GM06990 (cell line): ENCODE data around the gene CCDC178.
"Not testable (repeated sequence)": the region's sequence is repeated elsewhere in the genome, so short reads cannot be mapped to it uniquely, and the experiment has no call there.

Source experiments
- DNase-seq: peaks from one replicate; pipeline ENCODE4 v3.0.0-alpha.2; 2011; ENCODE audit not compliant: insufficient read length; ENCODE audit errors: extremely low read depth
- H3K27me3 ChIP-seq: replicated peaks from 2 replicates; pipeline ENCODE4 v1.6.0; 2011; ENCODE audit warnings: low read length; ENCODE audit not compliant: control insufficient read depth, insufficient read depth
- H3K36me3 ChIP-seq: 2 replicates; pipeline ENCODE4 v1.5.1; 2011; ENCODE audit warnings: low read length; ENCODE audit not compliant: control insufficient read depth, insufficient read depth
- H3K4me3 ChIP-seq: replicated peaks from 2 replicates; pipeline ENCODE4 v1.5.1; 2011; ENCODE audit warnings: low read depth, mild to moderate bottlenecking, control low read depth, low read length
- TF ChIP-seq, protein P1 (sequence below): IDR thresholded peaks from 2 replicates; pipeline ENCODE4 v1.5.1; 2011; ENCODE audit warnings: low read length, control low read depth, mild to moderate bottlenecking, inconsistent platforms; ENCODE audit not compliant: insufficient read depth, poor library complexity, severe bottlenecking

Gene CCDC178

DNA sequence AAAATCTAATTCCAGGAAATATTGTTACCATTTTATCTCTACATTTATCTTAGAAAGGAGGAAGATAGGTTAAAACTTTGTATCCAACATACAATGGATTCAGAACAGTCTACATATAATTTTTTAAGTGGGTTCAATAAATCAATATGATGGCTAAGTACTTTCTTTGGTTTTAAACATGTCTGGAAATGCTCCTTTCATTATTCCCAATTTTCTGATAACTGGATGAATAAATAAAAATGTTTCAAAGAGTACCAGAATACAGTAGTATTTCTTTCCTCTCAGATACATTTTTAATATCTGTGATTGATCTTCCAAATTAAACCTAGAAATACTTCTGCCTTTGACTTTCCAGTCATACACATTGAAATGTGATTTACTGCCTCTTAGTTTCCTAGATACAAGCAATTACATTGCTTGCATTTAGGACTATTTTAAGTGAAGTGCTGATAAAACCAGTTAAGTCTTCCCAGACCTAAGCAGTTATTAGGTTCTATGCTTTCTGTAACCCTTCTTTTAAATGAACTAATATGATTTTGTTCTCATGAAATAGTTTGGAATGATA lies 283.5 kb downstream of the CCDC178 start:
- H3K4me3 ChIP-seq = no peak overlapping the region
- H3K27me3 ChIP-seq = no peaks in the 10 kb centered on the region
- H3K36me3 ChIP-seq = no peaks in the 10 kb centered on the region
- TF ChIP-seq, protein P1, sequence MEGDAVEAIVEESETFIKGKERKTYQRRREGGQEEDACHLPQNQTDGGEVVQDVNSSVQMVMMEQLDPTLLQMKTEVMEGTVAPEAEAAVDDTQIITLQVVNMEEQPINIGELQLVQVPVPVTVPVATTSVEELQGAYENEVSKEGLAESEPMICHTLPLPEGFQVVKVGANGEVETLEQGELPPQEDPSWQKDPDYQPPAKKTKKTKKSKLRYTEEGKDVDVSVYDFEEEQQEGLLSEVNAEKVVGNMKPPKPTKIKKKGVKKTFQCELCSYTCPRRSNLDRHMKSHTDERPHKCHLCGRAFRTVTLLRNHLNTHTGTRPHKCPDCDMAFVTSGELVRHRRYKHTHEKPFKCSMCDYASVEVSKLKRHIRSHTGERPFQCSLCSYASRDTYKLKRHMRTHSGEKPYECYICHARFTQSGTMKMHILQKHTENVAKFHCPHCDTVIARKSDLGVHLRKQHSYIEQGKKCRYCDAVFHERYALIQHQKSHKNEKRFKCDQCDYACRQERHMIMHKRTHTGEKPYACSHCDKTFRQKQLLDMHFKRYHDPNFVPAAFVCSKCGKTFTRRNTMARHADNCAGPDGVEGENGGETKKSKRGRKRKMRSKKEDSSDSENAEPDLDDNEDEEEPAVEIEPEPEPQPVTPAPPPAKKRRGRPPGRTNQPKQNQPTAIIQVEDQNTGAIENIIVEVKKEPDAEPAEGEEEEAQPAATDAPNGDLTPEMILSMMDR = no peak
- DNase-seq = no peak

DNA sequence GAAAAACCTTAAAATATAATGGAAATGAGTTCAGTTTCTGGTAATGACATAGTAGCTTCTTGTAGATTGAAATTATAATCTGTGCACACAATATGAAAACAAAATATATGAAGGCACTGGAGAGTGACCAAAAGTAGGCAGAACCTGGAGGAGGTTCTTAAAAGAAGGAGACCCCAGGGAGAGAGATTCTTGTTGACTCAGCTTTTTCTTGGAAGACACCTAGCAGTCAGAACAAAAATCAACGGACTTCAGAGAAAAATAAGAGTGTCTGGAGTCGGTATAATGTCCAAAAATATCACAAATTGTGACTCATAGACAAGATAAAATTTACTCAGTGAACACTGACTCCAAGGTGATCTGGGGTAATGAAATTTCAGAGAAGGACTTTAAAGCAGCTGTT lies 286.5 kb downstream of the CCDC178 start:
- Histone ChIP-seq H3K4me3 (no peak overlapping the region), H3K36me3 (no peaks in the 10 kb centered on the region), H3K27me3 (no peaks in the 10 kb centered on the region)
- TF ChIP-seq, protein P1 = no peak
- DNase-seq = no peak

DNA sequence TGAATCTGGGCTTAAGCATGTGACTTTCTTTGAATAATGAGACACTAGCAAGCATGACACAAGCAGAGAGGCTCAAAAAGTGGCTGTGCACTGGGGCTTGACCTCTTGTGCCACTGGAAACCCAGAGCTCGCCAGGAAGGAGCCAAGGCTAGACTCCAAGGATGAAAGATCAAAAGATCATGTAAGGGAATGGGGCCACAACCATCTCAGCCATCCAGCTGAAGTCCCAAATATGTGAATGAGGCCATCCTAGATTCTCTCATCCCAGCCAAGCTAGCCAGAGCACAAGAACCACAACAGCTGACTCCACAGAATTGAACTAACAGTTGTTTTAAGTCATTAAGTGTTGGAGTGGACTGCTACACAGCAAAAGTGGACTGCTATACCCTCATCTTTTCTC lies 288.1 kb downstream of the CCDC178 start:
- Histone ChIP-seq H3K4me3 (no peak overlapping the region), H3K27me3 (no peaks in the 10 kb centered on the region), H3K36me3 (no peaks in the 10 kb centered on the region)
- no peak for DNase-seq
- TF ChIP-seq, protein P1 = no peak

DNA sequence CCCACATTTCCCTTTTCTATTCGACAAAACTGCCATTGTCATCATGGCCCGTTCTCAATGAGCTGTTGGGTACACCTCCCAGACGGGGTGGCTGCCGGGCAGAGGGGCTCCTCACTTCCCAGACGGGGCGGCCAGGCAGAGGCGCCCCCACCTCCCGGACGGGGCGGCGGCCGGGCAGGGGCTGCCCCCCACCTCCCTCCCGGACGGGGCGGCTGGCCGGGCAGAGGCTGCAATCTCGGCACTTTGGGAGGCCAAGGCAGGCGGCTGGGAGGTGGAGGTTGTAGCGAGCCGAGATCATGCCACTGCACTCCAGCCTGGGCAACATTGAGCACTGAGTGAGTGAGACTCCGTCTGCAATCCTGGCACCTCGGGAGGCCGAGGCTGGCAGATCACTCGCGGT lies 292.7 kb downstream of the CCDC178 start:
- not testable (repeated sequence) for H3K36me3 ChIP-seq, H3K4me3 ChIP-seq, H3K27me3 ChIP-seq, DNase-seq

DNA sequence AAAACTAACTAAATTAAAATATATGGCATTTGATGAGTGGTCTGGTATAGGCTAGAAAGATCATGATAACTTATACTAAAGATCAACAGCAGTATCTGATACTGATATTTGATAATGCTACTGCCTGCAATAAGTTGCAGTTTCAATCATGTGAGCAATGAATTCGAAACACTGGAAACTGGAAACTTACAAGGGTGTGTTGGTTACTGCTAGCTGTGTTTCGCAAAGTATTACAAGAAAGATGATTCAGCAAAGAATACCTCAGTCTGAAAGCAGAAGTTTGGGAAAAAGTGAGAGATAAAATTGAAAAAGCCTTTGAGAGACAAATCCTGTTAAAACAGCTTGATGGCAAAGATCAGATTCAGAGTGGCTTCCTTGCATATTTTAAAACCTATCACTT lies 294.5 kb downstream of the CCDC178 start:
- no peaks in the 10 kb centered on the region for H3K27me3 ChIP-seq
- H3K36me3 ChIP-seq = no peaks in the 10 kb centered on the region
- DNase-seq = no peak
- TF ChIP-seq, protein P1 = no peak
- no peak overlapping the region for H3K4me3 ChIP-seq

DNA sequence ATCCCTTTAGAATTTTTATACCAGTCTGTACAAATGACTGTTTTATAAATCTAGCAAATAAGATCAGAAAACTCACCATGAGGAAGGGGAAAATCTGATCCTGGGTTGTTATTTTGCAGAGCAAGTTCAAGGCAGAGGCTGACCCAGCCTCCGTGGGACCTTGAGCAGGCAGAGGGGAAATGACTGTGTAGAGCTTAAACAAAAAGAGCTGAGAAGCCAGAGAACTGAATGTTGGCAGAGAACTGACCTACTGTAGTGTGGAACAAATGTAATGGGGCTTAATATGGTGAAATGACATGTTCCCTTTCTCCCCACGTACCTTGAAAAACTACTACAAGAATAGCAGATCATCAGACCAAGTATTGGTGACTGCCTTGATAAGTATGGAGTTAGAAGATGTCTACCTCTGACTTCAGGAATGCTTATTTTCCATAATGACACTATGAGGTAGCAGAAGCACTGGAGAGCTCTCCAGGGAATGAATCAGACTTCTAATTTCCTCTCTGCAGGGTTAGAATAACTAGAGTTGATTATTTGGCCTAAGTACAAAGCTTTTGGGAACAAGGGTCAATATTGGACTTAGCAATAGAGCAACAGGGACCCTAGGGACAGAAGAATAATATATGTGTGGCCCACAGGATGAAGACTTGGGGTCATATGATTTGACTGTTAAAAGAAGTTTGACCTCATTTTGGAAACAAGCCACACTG lies 304.4 kb downstream of the CCDC178 start:
- Histone ChIP-seq H3K36me3 (no peaks in the 10 kb centered on the region), H3K27me3 (no peaks in the 10 kb centered on the region), H3K4me3 (no peak overlapping the region)
- no peak for DNase-seq
- TF ChIP-seq, protein P1 = no peak
